ENCODE data around the gene FRAS1. TPM values are rescaled to one million over a fixed set of nuclear protein-coding genes. Genes with fewer than 3 reads are reported as not detected.
A peak's percentile ranks its signal among the peaks of the same experiment; 100 is the strongest.

The FRAS1 gene
- total RNA-seq, 1 experiment from 2014 or later: 82.0 TPM

DNA sequence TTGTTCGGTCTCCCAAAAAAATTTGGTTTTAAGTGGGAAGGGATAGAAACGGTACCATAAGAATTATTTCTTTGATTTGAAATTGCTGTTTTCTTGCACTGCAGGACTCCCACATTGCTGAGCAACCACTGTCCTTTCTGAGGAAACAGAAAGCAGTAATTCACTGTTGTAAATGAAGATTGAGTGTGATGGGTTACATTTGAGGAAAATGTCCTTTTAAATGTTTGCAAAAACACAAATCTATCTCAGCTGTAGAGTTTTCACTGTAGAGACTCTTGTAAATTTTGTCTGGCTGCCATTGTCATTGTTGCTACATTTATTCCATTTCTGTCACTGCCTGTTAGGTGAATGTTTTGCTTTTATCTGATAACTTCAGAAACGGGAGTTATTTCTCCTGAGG, 105.2 kb downstream of the FRAS1 start:
- Mint-ChIP-seq H3K9me3 (no peaks in the 10 kb centered on the region), H3K27me3 (ENCODE audit: low read depth) (no peaks in the 10 kb centered on the region), H3K36me3 (no peaks in the 10 kb centered on the region; the same call in 1 of the 2 replicates), H3K4me1 (peaks cover 57% of the 10 kb centered on the region), H3K4me3 (no peak overlapping the region), H3K27ac (peak overlapping the region; percentile 18)
- ChIA-PET CTCF (interaction anchor here (1.2 to 2.3 kb wide), 3 partner anchors 9 to 103 kb away, joined by 3 to 11 read pairs (median 5); no protein-coding TSS in a partner anchor), POLR2A (no interaction called here)
- DNase-seq (ENCODE audit: low spot score): no peak
- ATAC-seq: no peak
- TF ChIP-seq EMX1 (CRISPR knock-in tag; IDR thresholded peaks at IDR 0.05): no peak
- TF ChIP-seq CREB1 (CRISPR knock-in tag; IDR thresholded peaks at IDR 0.05): no peak
- TF ChIP-seq, protein P1, sequence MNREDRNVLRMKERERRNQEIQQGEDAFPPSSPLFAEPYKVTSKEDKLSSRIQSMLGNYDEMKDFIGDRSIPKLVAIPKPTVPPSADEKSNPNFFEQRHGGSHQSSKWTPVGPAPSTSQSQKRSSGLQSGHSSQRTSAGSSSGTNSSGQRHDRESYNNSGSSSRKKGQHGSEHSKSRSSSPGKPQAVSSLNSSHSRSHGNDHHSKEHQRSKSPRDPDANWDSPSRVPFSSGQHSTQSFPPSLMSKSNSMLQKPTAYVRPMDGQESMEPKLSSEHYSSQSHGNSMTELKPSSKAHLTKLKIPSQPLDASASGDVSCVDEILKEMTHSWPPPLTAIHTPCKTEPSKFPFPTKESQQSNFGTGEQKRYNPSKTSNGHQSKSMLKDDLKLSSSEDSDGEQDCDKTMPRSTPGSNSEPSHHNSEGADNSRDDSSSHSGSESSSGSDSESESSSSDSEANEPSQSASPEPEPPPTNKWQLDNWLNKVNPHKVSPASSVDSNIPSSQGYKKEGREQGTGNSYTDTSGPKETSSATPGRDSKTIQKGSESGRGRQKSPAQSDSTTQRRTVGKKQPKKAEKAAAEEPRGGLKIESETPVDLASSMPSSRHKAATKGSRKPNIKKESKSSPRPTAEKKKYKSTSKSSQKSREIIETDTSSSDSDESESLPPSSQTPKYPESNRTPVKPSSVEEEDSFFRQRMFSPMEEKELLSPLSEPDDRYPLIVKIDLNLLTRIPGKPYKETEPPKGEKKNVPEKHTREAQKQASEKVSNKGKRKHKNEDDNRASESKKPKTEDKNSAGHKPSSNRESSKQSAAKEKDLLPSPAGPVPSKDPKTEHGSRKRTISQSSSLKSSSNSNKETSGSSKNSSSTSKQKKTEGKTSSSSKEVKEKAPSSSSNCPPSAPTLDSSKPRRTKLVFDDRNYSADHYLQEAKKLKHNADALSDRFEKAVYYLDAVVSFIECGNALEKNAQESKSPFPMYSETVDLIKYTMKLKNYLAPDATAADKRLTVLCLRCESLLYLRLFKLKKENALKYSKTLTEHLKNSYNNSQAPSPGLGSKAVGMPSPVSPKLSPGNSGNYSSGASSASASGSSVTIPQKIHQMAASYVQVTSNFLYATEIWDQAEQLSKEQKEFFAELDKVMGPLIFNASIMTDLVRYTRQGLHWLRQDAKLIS (CRISPR knock-in tag; IDR thresholded peaks at IDR 0.05; ENCODE audit: borderline replicate concordance): no peak
- TF ChIP-seq, protein P2, sequence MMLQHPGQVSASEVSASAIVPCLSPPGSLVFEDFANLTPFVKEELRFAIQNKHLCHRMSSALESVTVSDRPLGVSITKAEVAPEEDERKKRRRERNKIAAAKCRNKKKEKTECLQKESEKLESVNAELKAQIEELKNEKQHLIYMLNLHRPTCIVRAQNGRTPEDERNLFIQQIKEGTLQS (CRISPR knock-in tag; conservative IDR thresholded peaks at IDR 0.05): no peak
- TF ChIP-seq, protein P3, sequence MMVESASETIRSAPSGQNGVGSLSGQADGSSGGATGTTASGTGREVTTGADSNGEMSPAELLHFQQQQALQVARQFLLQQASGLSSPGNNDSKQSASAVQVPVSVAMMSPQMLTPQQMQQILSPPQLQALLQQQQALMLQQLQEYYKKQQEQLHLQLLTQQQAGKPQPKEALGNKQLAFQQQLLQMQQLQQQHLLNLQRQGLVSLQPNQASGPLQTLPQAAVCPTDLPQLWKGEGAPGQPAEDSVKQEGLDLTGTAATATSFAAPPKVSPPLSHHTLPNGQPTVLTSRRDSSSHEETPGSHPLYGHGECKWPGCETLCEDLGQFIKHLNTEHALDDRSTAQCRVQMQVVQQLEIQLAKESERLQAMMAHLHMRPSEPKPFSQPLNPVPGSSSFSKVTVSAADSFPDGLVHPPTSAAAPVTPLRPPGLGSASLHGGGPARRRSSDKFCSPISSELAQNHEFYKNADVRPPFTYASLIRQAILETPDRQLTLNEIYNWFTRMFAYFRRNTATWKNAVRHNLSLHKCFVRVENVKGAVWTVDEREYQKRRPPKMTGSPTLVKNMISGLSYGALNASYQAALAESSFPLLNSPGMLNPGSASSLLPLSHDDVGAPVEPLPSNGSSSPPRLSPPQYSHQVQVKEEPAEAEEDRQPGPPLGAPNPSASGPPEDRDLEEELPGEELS (CRISPR knock-in tag; IDR thresholded peaks at IDR 0.05): no peak
- TF ChIP-seq, protein P4, sequence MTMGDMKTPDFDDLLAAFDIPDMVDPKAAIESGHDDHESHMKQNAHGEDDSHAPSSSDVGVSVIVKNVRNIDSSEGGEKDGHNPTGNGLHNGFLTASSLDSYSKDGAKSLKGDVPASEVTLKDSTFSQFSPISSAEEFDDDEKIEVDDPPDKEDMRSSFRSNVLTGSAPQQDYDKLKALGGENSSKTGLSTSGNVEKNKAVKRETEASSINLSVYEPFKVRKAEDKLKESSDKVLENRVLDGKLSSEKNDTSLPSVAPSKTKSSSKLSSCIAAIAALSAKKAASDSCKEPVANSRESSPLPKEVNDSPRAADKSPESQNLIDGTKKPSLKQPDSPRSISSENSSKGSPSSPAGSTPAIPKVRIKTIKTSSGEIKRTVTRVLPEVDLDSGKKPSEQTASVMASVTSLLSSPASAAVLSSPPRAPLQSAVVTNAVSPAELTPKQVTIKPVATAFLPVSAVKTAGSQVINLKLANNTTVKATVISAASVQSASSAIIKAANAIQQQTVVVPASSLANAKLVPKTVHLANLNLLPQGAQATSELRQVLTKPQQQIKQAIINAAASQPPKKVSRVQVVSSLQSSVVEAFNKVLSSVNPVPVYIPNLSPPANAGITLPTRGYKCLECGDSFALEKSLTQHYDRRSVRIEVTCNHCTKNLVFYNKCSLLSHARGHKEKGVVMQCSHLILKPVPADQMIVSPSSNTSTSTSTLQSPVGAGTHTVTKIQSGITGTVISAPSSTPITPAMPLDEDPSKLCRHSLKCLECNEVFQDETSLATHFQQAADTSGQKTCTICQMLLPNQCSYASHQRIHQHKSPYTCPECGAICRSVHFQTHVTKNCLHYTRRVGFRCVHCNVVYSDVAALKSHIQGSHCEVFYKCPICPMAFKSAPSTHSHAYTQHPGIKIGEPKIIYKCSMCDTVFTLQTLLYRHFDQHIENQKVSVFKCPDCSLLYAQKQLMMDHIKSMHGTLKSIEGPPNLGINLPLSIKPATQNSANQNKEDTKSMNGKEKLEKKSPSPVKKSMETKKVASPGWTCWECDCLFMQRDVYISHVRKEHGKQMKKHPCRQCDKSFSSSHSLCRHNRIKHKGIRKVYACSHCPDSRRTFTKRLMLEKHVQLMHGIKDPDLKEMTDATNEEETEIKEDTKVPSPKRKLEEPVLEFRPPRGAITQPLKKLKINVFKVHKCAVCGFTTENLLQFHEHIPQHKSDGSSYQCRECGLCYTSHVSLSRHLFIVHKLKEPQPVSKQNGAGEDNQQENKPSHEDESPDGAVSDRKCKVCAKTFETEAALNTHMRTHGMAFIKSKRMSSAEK (CRISPR knock-in tag; IDR thresholded peaks at IDR 0.05; ENCODE audit: borderline replicate concordance): no peak
- no peak for TF ChIP-seq ZNF317 (CRISPR knock-in tag; IDR thresholded peaks at IDR 0.05; ENCODE audit: borderline replicate concordance, low read depth)
- no peak for TF ChIP-seq SMAD4 (CRISPR knock-in tag; IDR thresholded peaks at IDR 0.05)
- no peak for TF ChIP-seq ETV6 (CRISPR knock-in tag; IDR thresholded peaks at IDR 0.05)
- no peak for TF ChIP-seq JUN (CRISPR knock-in tag; IDR thresholded peaks at IDR 0.05)
- no peak for TF ChIP-seq SP1 (CRISPR knock-in tag; conservative IDR thresholded peaks at IDR 0.05)
- no peak for TF ChIP-seq ZNF232 (CRISPR knock-in tag; IDR thresholded peaks at IDR 0.05)
- TF ChIP-seq, protein P5, sequence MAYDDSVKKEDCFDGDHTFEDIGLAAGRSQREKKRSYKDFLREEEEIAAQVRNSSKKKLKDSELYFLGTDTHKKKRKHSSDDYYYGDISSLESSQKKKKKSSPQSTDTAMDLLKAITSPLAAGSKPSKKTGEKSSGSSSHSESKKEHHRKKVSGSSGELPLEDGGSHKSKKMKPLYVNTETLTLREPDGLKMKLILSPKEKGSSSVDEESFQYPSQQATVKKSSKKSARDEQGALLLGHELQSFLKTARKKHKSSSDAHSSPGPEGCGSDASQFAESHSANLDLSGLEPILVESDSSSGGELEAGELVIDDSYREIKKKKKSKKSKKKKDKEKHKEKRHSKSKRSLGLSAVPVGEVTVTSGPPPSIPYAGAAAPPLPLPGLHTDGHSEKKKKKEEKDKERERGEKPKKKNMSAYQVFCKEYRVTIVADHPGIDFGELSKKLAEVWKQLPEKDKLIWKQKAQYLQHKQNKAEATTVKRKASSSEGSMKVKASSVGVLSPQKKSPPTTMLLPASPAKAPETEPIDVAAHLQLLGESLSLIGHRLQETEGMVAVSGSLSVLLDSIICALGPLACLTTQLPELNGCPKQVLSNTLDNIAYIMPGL (CRISPR knock-in tag; IDR thresholded peaks at IDR 0.05): no peak
- no peak for TF ChIP-seq NFYB (CRISPR knock-in tag; conservative IDR thresholded peaks at IDR 0.05; ENCODE audit: low read depth)
- TF ChIP-seq MXD4 (CRISPR knock-in tag; IDR thresholded peaks at IDR 0.05; ENCODE audit: borderline replicate concordance): no peak
- TF ChIP-seq GABPB1 (CRISPR knock-in tag; IDR thresholded peaks at IDR 0.05): no peak
- no peak for TF ChIP-seq FOXP1 (CRISPR knock-in tag; IDR thresholded peaks at IDR 0.05; ENCODE audit: borderline replicate concordance)
- TF ChIP-seq ZNF219 (CRISPR knock-in tag; IDR thresholded peaks at IDR 0.05; ENCODE audit: borderline replicate concordance): no peak
- TF ChIP-seq, protein P6, sequence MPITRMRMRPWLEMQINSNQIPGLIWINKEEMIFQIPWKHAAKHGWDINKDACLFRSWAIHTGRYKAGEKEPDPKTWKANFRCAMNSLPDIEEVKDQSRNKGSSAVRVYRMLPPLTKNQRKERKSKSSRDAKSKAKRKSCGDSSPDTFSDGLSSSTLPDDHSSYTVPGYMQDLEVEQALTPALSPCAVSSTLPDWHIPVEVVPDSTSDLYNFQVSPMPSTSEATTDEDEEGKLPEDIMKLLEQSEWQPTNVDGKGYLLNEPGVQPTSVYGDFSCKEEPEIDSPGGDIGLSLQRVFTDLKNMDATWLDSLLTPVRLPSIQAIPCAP (CRISPR knock-in tag; IDR thresholded peaks at IDR 0.05): no peak

Measured in WTC11 (cell line).